ENCODE data around the gene PDIA2. TPM values are rescaled to one million over a fixed set of nuclear protein-coding genes. Genes with fewer than 3 reads are reported as not detected.

PDIA2 gene
- polyA plus RNA-seq, 1 of the 3 experiments (the other 2 are of a cell fraction) = 1.7 TPM

DNA sequence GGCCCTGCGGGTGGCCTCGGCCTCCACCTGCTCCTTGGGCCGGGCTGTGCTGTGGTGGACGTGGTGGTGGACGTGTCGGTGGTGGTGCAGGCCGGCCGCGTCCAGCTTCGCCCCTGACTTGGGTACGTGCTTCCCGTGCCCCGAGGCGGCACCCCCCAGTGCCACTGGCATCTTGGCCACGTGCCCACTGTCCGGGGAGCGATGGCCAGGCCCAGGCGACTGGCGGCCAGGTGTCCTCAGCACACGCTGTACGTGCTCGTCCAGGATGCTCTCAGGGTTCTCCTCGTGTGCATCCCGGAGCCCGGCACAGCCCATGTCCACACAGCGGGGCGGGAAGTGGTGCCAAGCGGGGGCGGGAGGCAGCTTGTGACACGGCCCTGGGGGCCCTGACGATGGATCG lies 14.9 kb downstream of the PDIA2 start:
- no peak overlapping the region for H3K27ac ChIP-seq (ENCODE audit: low read depth in 2 of 2, low read length in 1 of 2)
- no peaks in the 10 kb centered on the region for H3K9me2 ChIP-seq
- no peak overlapping the region for H3K4me2 ChIP-seq
- ChIA-PET CTCF (interaction anchor here (1.3 to 1.8 kb wide), 2 partner anchors 64 to 232 kb away, joined by 3 to 7 read pairs; no protein-coding TSS in a partner anchor), POLR2A (no interaction called here)
- peaks cover 0 to 14% of the 10 kb centered on the region in 2 experiments for H3K36me3 ChIP-seq (replicated peaks in 1 of 2; ENCODE audit: control insufficient read depth in 1 of 2, insufficient read depth in 2 of 2, low read length in 1 of 2)
- no peak overlapping the region for H2AFZ ChIP-seq (ENCODE audit: low read depth)
- H3K9ac ChIP-seq = no peak overlapping the region
- H3K9me3 ChIP-seq = no peaks in the 10 kb centered on the region
- no peaks in the 10 kb centered on the region for H3K27me3 ChIP-seq (ENCODE audit: insufficient read depth)
- no peaks in the 10 kb centered on the region for H3K4me1 ChIP-seq (ENCODE audit: control insufficient read depth in 1 of 2, insufficient read depth in 2 of 2, low read depth in 1 of 2, low read length in 1 of 2)
- TF ChIP-seq MXI1 (IDR thresholded peaks at IDR 0.05; ENCODE audit: low read depth, low read length) = no peak
- TF ChIP-seq NRF1 (IDR thresholded peaks at IDR 0.05; ENCODE audit: low read depth, low read length) = no peak
- no peak for TF ChIP-seq POLR2AphosphoS5 (IDR thresholded peaks at IDR 0.05; ENCODE audit: low read depth, low read length)
- H3F3A ChIP-seq (replicated peaks; ENCODE audit: insufficient read depth) = no peaks in the 10 kb centered on the region
- DNase-seq = no peak
- no peak overlapping the region for H3K4me3 ChIP-seq (ENCODE audit: low read depth in 2 of 2, low read length in 1 of 2)
- H4K20me1 ChIP-seq (ENCODE audit: insufficient read depth) = no peaks in the 10 kb centered on the region
- no peaks in the 10 kb centered on the region for H3K79me2 ChIP-seq (ENCODE audit: insufficient read depth)
- WGBS (ENCODE audit: low lambda C conversion rate) = 94% methylated on average over 16 of the region's 32 CpGs

DNA sequence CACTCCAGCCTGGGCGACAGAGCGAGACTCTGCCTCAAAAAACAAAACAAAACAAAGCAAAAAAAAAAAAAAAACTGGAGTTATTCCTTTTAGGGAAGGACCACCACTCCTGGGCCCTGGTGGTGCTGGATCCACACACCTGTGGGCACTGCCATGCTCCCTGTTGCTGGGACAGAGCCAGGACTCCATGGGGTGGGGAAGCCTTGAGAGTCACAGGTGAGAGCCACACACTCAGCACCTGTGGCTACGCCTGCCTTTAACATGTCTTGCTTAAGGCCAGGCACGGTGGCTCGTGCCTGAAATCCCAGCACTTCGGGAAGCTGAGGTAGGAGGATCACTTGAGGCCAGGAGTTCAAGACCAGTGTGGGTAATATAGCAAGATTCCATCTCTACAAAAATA lies 18.3 kb downstream of the PDIA2 start:
- no peak overlapping the region for H3K4me2 ChIP-seq
- no peaks in the 10 kb centered on the region for H3F3A ChIP-seq (replicated peaks; ENCODE audit: insufficient read depth)
- no peak overlapping the region for H3K27ac ChIP-seq (ENCODE audit: low read depth in 2 of 2, low read length in 1 of 2)
- TF ChIP-seq RXRA (IDR thresholded peaks at IDR 0.05; ENCODE audit: borderline replicate concordance, low read depth) (no peak), EZH2phosphoT487 (IDR thresholded peaks at IDR 0.05; ENCODE audit: borderline replicate concordance, low read depth) (no peak), TEAD4 (IDR thresholded peaks at IDR 0.05; ENCODE audit: borderline replicate concordance, insufficient read depth) (no peak), YY1 (IDR thresholded peaks at IDR 0.05; ENCODE audit: low read depth) (no peak), FOSL2 (IDR thresholded peaks at IDR 0.05; ENCODE audit: borderline replicate concordance, low read depth) (no peak), GABPA (IDR thresholded peaks at IDR 0.05; ENCODE audit: low read depth) (no peak), EP300 (IDR thresholded peaks at IDR 0.05; ENCODE audit: borderline replicate concordance in 1 of 2, low read depth in 1 of 2, low read length in 1 of 2) (no peak)
- TF ChIP-seq, protein P1, sequence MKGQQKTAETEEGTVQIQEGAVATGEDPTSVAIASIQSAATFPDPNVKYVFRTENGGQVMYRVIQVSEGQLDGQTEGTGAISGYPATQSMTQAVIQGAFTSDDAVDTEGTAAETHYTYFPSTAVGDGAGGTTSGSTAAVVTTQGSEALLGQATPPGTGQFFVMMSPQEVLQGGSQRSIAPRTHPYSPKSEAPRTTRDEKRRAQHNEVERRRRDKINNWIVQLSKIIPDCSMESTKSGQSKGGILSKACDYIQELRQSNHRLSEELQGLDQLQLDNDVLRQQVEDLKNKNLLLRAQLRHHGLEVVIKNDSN (IDR thresholded peaks at IDR 0.05; ENCODE audit: borderline replicate concordance, low read depth) = no peak
- TF ChIP-seq, protein P2, sequence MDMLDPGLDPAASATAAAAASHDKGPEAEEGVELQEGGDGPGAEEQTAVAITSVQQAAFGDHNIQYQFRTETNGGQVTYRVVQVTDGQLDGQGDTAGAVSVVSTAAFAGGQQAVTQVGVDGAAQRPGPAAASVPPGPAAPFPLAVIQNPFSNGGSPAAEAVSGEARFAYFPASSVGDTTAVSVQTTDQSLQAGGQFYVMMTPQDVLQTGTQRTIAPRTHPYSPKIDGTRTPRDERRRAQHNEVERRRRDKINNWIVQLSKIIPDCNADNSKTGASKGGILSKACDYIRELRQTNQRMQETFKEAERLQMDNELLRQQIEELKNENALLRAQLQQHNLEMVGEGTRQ (IDR thresholded peaks at IDR 0.05; ENCODE audit: borderline replicate concordance, low read depth, low read length) = no peak
- TF ChIP-seq, protein P3, sequence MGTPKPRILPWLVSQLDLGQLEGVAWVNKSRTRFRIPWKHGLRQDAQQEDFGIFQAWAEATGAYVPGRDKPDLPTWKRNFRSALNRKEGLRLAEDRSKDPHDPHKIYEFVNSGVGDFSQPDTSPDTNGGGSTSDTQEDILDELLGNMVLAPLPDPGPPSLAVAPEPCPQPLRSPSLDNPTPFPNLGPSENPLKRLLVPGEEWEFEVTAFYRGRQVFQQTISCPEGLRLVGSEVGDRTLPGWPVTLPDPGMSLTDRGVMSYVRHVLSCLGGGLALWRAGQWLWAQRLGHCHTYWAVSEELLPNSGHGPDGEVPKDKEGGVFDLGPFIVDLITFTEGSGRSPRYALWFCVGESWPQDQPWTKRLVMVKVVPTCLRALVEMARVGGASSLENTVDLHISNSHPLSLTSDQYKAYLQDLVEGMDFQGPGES (IDR thresholded peaks at IDR 0.05; ENCODE audit: low read depth, low read length) = no peak
- CTCF ChIA-PET = no interaction called here
- H3K9me2 ChIP-seq = no peaks in the 10 kb centered on the region
- no peaks in the 10 kb centered on the region for H3K79me2 ChIP-seq (ENCODE audit: insufficient read depth)
- H3K9ac ChIP-seq = no peak overlapping the region
- no peak overlapping the region for H3K4me3 ChIP-seq (ENCODE audit: low read depth in 2 of 2, low read length in 1 of 2)
- no peaks in the 10 kb centered on the region for H4K20me1 ChIP-seq (ENCODE audit: insufficient read depth)
- POLR2A ChIA-PET = no interaction called here
- no peak overlapping the region for H2AFZ ChIP-seq (ENCODE audit: low read depth)
- H3K36me3 ChIP-seq (replicated peaks in 1 of 2; ENCODE audit: control insufficient read depth in 1 of 2, insufficient read depth in 2 of 2, low read length in 1 of 2) = peaks cover 0 to 13% of the 10 kb centered on the region in 2 experiments
- DNase-seq = no peak
- 93% methylated on average over 6 of the region's 6 CpGs for WGBS (ENCODE audit: low lambda C conversion rate)
- H3K9me3 ChIP-seq = no peaks in the 10 kb centered on the region
- no peaks in the 10 kb centered on the region for H3K4me1 ChIP-seq (ENCODE audit: control insufficient read depth in 1 of 2, insufficient read depth in 2 of 2, low read depth in 1 of 2, low read length in 1 of 2)
- H3K27me3 ChIP-seq (ENCODE audit: insufficient read depth) = no peaks in the 10 kb centered on the region
